NCI-H146 treated with DMSO at 0.1 percent for 48 hours (cell line): ENCODE results near the gene LTB4R.

Source experiments
- DNase-seq: peaks from one replicate; lab custom pipeline; 2025; ENCODE audit not compliant: unreplicated experiment; lab: John Stamatoyannopoulos, UW

The LTB4R gene

DNA sequence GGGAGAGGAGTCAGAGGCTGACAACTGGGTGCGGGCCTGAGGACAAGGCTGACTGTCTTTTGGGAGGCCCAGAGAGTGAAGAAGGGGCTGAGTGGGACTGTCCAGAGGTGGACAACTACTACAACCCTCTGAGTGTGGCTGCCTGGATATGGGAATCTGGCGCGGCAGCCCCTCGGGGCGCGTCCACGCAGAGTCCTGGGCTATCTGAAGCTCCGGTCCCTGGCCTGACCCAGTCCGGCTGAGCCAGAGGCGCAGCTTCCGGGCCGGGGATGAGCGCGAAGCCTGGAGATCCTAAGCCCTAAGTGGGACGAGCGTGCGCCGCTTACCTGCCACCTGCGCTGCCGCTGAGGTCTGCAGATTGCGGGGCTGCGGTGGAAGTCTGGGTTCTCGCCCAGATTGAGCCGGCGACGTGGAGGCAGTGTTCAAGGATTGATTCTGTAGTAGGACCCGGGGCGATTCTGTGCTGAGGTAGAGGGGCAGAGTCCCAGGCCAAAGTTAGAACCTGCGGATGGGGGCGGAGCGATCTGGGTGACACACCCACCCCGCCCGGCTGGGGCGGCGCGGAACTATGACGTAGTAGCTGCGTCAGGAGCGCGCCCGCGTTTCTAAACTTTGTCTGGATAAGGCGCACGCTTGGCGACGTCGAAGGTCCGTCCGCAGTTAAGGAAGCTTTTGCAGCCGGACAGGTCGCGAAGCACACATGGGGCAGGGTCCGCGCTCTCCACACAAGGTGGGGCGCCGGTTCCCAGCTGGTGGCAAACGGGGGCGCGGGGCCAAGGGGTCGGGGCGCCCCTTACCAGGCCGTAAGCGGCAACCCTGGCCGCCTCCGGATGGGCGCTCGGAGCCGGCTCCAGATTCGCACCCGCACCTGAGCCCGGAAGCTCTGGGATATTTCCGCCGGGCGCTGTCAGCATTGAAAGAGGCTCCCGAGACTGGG lies 11.8 kb upstream of the LTB4R start, which contains the start of the genes DHRS1 and NOP9:
TSS of gene DHRS1 (minus strand) at position 526 of the 937 bp plus-strand sequence. CDS start 674 bp downstream, outside the sequence.
TSS of gene NOP9 (plus strand) at position 596 of the 937 bp plus-strand sequence. CDS start at position 701, 105 bp downstream.
- peak; percentile 65 for DNase-seq

DNA sequence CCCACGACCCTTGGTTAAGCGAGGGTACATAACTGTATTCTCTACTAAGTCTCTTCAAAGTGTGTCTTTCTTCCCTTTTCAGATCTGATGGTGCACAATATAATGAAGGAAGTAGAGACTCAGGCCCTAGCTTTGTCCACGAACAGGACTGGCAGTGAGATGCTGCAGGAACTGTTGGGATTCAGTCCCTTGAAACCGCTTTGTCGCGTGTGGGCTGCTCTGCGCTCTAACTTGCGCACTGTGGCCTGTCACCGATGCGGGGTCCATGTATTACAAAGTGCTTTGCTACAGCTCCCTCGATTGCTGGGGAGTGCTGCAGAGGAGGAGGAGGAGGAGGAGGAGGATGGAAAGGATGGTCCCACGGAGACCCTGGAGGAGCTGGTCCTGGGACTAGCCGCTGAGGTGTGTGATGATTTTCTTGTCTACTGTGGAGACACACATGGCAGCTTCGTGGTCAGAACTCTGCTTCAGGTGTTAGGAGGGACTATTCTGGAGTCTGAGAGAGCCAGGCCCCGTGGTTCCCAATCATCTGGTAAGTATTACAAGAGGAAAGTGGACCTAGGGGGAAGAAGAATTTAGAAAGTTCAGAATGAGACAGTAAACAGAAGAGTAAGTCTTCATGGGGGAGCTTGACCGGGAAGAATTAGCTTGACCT lies 10.8 kb upstream of the LTB4R start:
- DNase-seq, result no peak

DNA sequence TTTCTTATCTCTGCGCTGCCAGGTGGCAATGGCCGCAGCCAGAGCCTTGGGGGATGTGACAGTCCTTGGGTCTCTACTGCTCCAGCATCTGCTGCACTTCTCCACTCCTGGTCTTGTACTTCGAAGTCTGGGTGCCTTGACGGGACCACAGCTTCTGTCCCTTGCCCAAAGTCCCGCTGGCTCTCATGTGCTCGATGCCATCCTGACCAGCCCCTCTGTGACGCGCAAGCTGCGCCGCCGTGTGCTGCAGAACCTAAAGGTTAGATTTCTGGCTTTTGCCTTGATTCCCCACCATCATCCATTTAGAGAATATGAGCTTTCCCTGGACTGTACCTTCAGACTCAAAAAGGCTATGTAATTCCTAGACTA lies 7.3 kb upstream of the LTB4R start:
- DNase-seq, result no peak

DNA sequence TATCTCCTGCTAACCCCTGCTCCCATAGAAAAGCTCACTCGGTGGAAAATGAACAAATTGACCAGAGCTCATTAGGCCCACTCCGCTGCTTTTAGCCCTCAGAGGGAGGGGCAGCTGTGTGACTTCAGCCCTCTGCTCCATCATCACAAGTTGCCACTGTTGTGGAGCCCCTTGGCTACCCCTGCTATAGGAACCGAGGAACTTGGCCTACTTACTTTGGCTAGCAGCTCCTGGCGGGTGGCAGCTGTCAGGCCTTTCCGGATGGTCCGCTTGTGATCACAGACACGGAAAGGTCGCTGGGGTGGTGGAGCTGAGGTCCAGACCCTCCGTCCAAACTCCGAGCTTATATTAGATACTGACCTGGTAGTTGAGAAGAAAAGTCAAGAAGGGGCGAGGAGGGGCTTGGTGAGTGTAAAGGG lies 4.1 kb upstream of the LTB4R start:
- DNase-seq, result no peak

DNA sequence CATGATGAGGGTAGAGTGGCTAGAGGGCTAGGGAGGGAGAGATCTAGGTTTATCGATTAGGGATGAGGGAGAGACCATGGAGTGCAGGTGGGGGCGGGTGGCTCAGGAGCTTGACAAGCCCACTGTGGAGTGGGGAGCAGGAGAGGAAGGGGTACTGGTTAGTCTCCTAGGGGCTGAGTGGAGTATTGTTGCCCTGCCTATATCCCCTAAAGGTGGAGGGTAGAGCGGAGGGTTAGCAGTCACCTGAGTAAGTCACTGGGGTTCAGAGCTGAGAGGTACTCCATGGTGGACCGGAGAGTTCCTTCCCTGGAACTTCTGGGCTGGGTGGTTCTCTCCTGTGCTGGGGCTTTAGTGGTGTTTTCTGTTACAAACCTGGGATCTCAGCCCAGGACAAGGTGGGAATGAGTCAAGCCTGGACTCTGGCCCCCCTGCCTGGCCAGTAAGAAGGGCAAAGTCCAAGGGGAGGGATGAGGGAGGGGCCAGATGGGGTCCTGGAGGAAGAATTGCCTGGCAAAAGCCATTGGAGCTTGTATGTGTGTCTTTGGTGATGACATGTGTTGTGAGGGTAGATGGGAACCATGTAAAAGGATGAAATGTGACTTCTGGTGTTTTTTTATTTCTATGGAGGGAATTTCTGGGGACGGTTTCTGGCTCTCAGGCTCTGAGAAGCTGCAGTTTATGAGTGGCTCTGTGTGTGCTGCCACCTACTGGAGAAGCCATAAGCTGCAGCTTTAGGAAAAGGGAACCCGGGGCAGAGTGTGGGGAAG lies 3.5 kb upstream of the LTB4R start, which contains the start of gene CIDEB:
TSS of gene CIDEB (minus strand) at position 403 of the 767 bp plus-strand sequence. CDS start at position 284, 119 bp downstream.
- peak; percentile 6 for DNase-seq

DNA sequence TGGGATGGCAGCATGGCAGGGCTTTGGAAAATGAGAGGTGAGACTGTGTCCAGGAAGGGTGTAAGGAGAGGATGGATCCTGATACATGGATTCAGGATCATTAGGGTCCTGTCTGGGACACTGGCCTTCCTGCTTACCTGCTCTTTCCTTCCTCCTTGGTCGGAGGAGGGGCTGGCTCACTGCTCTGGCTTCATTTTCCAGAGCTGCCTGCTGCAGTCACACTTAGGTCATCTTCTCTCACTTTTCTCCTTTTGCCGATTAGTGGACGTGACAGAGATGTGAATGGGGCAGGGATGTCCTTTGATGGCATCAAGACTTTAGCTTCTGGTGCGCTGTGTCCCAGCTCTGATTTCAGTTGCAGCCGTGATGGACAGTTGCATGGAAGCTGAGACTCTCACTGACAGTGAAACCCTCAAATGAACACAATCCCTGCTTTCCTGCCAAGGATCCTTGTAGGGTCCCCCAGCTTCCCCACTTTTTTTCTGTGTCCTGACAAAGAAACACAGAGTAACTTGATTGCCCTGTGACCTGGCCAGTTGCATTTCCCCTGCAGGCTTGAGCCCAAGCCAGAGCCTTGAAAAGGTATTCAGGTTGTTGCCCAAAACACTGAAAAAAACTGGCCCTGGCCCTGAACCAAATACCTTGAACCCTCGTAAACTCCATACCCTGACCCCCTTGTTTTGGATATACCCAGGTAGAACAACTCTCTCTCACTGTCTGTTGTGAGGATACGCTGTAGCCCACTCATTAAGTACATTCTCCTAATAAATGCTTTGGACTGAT lies 2.8 kb upstream of the LTB4R start:
- DNase-seq, result no peak

DNA sequence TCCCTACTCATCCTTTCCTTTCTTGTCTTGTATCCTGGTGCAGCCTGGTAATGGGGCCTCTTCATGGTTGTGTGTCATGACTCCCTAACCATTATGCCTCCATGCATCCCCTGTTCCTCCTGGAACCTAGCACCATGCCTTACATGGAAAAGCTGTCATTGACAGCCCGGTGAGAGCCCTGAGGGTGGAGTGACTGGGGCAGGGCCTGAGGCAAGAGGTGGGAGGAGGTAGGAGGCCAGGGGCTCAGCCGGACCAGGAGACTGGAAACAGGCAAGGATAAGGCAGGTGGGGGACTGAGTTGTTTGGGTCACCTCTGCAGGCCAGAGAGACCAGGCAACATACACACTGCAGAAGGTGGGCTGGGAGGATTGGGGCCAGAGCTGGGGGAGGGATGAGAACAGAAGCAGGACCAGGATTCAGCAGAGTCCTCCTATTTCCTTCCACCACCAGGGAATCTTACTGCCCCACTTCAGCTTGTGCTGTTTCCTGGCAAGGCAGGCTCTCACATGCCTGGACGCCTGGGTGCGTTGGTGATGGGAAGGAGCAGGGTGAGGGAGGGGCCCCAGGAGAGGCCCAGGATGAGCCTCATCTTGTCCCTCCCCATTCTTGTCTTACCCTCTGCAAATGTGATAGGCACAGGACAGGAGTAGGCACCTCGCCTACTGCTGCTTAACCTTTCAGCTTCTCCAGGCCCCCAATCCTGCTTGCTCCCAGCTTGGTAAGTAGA lies 1.6 kb upstream of the LTB4R start, which contains the start of gene LTB4R2:
TSS of gene LTB4R2 (plus strand) at position 603 of the 727 bp plus-strand sequence. CDS start 525 bp downstream, outside the sequence.
- DNase-seq, result no peak

DNA sequence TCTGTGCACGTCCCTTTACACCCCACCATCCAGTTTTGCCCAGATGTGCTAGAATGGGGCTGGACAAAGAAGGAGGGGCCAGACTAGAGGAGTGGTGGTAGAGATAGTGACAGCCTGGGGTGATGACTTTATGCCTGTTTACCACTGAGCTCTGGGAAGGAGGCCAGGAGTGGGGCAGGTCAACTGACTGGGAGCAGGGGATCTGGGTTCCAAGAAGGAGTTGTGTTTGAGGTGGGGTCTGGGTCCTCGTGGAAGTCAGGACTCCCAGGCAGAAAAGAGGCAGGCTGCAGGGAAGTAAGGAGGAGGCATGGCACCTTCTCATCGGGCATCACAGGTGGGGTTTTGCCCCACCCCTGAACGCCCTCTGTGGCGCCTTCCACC lies 1.0 kb upstream of the LTB4R start:
- DNase-seq, result no peak

DNA sequence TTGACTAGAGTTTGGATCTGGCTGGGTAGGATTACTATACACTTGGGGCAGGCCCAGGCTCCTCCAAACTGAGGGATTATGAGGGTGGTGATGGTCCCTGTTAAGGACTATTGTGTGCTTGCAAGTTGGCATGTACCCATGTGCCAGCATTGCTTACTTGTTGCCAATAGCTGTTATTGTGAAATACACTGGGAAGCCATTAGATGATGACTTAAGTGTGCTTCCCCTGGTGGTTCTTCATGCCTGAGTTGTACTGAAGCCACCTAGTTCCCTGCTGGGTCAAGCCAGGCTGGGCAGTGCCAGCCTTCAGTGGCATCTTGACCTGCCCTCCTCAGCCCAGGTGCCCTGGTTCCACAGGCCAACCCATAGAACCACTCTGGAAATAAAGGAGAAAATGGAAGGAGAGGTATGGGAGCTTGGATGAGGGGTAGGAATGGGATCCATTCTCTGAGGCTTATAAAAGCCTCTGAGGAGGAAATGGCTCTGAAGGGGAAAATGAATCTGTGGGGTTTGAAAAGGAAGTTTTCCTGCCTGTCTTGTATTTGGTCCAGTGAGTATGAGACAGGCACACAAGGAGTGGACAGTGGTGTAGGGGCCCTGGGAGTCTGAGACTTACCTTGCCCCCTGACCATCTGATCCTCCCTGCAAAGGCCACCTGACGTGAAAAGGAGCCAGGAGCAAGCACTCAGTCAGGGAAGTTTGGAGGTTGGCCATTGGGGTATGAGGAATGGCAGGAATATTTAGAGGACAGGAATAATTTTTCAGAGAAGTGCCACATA lies 724 bp downstream of the LTB4R start:
- no peak for DNase-seq

DNA sequence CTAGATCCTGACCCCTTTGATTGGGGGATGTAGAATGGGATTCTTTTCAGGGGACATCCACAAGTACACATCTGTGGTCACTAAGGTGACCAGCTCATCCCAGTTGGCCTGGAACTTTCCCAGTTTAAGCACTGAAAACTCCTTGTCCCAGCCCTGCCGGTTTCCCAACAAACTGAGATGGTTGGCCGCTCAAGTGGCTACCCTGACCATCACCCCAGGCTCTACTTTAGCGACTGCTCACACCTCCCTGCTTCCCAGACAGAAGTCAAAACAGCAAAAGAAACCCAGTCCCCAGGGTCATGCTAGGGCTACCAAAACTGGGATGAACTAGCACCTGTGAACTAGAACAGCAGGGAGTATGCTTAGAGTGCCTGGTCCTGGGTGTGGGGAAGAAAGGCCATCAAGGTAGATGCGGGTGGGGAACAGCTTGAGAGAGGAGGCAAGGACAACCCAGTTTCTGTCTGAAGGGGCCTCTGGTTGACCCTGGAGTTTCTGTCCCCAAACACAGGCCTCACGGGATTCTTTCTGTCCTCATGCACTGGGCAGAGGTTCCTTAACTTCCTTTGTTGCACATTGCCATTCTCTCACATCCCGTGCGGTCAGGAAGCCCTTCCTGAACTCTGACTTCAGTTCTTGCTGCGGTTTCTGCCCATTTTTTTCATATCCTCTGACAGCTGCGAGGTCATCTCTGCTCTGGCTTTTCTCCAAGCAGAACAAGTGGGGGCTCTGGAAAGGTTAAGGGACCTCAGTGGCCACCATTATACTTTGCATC lies 1.6 kb downstream of the LTB4R start:
- no peak for DNase-seq

DNA sequence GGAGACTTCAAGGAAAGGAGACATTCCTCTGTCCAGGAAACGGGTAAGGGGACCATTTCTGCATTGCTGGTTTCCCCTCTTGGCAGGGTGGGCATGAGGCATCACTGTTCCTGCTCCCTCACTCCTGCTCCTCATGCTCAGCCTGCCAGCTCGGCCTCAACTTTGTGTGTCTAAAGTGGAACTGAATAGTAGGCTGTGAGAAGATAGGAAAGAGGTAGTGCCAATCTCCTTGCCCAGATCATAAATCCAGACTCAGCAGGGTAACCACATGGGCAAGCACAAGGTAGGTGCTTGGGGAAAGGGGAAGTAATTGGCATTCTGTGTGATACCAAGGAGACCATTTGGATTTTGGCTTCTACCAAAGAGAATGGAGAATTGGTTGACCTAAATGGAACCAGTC lies 2.6 kb downstream of the LTB4R start:
- no peak for DNase-seq

DNA sequence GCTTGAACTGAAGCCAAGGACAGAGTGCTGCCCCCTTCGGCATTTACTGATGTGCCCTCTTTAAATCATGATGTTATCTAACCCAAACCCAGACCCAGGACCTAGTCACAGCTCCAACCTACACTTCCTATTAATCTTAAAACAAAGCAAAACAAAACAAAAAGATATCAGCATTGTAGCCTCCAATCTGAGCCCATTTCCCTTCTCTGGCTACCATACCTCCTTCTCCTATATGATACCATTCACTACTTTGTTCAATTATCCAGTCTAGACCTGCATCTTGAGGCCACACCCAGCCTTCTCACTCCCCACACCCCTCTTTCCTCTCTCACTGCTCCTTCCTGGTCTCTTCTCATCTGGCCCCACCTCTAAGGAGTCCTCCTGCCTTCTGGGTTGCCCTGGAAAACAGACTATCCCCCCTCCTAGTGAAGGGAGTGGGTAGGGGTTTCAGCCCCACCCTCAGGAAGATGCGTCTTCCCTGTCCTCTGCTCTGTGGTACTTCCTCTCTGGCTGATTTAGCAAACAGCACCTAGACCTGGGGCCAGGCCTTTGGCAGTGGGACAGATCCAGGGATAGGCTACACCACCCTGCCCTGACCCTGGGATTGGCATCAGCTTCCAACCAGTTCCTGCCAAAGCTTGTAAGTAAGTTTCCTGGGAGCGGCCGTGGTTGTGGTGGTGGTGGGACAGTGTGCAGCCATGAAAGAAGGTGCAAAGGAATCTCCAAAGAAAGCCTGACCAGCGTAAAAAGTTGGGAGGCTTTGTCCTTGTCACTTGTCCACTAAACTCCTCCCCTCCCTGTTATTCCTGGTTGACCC lies 3.3 kb downstream of the LTB4R start:
- DNase-seq, result no peak

DNA sequence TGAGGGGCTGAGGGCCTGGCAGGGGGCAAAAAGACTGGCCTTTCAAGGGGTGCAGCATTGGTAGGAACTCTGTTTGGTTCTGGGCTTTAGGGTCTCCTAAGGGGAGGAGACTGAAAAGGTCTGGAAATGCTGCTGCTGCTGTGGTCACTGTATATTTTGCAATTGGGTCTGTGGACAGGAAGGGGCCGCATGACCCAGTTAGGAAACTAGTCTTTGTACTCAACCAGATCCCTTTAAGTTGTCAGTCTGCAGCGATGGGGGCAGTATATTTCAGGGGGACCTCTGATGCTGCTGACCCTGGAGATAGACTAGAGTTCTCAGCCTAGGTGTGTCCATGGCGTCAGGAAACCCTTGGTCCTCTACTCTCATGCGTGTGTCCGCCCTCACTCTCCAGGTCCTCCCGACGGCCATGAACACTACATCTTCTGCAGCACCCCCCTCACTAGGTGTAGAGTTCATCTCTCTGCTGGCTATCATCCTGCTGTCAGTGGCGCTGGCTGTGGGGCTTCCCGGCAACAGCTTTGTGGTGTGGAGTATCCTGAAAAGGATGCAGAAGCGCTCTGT lies 4.0 kb downstream of the LTB4R start:
- DNase-seq, result no peak

DNA sequence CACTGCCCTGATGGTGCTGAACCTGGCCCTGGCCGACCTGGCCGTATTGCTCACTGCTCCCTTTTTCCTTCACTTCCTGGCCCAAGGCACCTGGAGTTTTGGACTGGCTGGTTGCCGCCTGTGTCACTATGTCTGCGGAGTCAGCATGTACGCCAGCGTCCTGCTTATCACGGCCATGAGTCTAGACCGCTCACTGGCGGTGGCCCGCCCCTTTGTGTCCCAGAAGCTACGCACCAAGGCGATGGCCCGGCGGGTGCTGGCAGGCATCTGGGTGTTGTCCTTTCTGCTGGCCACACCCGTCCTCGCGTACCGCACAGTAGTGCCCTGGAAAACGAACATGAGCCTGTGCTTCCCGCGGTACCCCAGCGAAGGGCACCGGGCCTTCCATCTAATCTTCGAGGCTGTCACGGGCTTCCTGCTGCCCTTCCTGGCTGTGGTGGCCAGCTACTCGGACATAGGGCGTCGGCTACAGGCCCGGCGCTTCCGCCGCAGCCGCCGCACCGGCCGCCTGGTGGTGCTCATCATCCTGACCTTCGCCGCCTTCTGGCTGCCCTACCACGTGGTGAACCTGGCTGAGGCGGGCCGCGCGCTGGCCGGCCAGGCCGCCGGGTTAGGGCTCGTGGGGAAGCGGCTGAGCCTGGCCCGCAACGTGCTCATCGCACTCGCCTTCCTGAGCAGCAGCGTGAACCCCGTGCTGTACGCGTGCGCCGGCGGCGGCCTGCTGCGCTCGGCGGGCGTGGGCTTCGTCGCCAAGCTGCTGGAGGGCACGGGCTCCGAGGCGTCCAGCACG lies 4.7 kb downstream of the LTB4R start:
- DNase-seq, result no peak

DNA sequence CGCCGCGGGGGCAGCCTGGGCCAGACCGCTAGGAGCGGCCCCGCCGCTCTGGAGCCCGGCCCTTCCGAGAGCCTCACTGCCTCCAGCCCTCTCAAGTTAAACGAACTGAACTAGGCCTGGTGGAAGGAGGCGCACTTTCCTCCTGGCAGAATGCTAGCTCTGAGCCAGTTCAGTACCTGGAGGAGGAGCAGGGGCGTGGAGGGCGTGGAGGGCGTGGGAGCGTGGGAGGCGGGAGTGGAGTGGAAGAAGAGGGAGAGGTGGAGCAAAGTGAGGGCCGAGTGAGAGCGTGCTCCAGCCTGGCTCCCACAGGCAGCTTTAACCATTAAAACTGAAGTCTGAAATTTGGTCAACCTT lies 5.3 kb downstream of the LTB4R start:
- no peak for DNase-seq
